Gastrocnemius medialis (tissue), 4 donors: Measurements from ENCODE around the gene BPIFB6.

Experiments used
- CTCF ChIP-seq, 5 experiments: fragments of 450-650 bp in 3 of 5; fragments of 200-600 bp in 2 of 5; sonication (generic) in 2 of 5; IDR thresholded peaks in 4 of 5; conservative IDR thresholded peaks in 1 of 5; 1 replicate in 4 of 5; 2 replicates in 1 of 5; pipeline ENCODE4 v1.5.1; 2016 to 2019; ENCODE audit warnings: antibody characterized with exemption in 5 of 5, mild to moderate bottlenecking in 3 of 5, moderate library complexity in 3 of 5
- POLR2A ChIP-seq, 2 donors: fragments of 450-650 bp; IDR thresholded peaks; one replicate each; pipeline ENCODE4 v1.6.1; 2017; ENCODE audit warnings: antibody characterized with exemption in 2 of 2, mild to moderate bottlenecking in 2 of 2, moderate library complexity in 2 of 2

DNA sequence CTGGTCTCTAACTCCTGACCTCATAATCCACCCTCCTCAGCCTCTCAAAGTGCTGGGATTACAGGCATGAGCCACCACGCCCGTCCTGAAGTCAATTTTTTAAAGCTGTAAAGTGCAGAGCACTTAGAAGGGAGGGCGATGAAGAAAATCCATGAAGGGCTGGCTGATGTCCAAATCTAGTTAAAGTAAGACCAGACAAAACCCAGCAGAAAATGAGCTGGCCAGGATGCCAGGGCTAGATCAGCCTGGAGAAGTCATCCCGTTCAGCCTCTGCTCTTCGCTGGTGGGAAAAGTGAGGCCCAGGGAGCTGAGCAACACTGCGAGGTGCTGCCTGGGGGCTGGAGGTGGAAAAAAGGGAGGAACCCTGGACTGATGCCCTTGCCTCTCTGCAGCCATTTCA lies 51.1 kb downstream of the BPIFB6 start:
- no peak for TF ChIP-seq POLR2A (IDR thresholded peaks at IDR 0.05)
- TF ChIP-seq CTCF (IDR thresholded peaks at IDR 0.05 in 4 of 5, conservative IDR thresholded peaks at IDR 0.05 in 1 of 5): no peak
